ENCODE data around the gene CSHL1. TPM values are rescaled to one million over a fixed set of nuclear protein-coding genes. Genes with fewer than 3 reads are reported as not detected.

Gene CSHL1
- total RNA-seq, 1 experiment from 2014 or later, result not detected

DNA sequence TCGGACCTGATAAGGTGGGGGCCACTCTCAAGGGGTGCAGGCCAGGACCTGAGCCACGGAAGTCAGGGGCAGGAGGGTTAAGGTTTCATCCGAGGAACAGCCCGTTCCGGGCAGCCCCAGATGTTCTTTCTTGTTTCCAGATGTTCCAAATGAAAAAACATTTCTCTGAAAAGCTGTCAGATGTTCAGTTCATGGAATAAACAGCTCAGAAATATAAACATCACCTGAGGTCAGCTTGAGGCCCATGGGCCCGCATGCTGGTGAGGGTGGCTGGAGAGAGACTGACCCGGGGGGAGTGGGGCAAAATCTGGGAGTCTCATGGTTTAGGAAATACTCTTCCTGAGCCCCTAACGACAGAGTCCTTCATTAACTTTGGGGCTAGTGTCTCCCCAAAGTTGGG is 22.5 kb upstream of the CSHL1 start:
- Histone ChIP-seq H3K36me3 (ENCODE audit: low read depth) (no peaks in the 10 kb centered on the region), H3K9me2 (ENCODE audit: insufficient read depth) (no peaks in the 10 kb centered on the region), H3F3A (ENCODE audit: insufficient read depth, low read depth) (no peaks in the 10 kb centered on the region), H3K27me3 (ENCODE audit: insufficient read depth, low read depth) (peaks cover 14% of the 10 kb centered on the region; the same call in 1 of the 2 replicates), H3K9me3 (ENCODE audit: insufficient read depth, low read depth) (no peaks in the 10 kb centered on the region), H3K4me1 (replicated peaks; ENCODE audit: insufficient read depth) (no peaks in the 10 kb centered on the region), H3K27ac (no peak overlapping the region), H4K20me1 (ENCODE audit: insufficient read depth) (no peaks in the 10 kb centered on the region), H2AFZ (no peak overlapping the region), H3K4me3 (no peak overlapping the region), H3K79me2 (ENCODE audit: low read depth) (no peaks in the 10 kb centered on the region), H3K4me2 (no peak overlapping the region)
- TF ChIP-seq, protein P1, sequence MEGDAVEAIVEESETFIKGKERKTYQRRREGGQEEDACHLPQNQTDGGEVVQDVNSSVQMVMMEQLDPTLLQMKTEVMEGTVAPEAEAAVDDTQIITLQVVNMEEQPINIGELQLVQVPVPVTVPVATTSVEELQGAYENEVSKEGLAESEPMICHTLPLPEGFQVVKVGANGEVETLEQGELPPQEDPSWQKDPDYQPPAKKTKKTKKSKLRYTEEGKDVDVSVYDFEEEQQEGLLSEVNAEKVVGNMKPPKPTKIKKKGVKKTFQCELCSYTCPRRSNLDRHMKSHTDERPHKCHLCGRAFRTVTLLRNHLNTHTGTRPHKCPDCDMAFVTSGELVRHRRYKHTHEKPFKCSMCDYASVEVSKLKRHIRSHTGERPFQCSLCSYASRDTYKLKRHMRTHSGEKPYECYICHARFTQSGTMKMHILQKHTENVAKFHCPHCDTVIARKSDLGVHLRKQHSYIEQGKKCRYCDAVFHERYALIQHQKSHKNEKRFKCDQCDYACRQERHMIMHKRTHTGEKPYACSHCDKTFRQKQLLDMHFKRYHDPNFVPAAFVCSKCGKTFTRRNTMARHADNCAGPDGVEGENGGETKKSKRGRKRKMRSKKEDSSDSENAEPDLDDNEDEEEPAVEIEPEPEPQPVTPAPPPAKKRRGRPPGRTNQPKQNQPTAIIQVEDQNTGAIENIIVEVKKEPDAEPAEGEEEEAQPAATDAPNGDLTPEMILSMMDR (conservative IDR thresholded peaks at IDR 0.05), result no peak
- no peak for TF ChIP-seq EZH2 (IDR thresholded peaks at IDR 0.05; ENCODE audit: low read depth)
- no TSS peak for BruUV-seq (replicated peaks)
- intact Hi-C loops (cut with micrococcal nuclease; ENCODE audit: unreplicated experiment), result no loop called here
- ChIA-PET CTCF (no interaction called here), POLR2A (ENCODE audit: unreplicated experiment) (no interaction called here)
- no peak for DNase-seq

DNA sequence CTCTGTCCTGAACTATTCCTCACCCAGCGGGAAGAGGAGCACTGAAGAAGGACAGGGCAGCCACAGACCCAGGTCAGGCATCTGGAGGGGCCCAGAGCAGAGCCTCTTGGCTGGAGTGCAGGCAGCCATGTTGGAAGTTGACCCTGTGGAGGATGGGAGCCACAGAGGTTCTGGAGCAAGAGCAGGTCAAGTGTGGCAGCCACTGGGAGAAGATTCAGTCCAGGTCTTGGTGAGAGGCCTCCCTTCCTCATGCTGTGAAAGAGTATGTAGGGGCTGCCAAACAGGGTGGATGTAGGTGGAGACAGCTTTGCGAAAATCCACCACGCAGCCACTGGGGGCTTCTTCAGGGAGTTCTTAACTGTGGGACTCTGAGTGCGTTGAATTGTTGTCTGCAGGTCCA is 21.7 kb upstream of the CSHL1 start:
- ChIA-PET POLR2A (ENCODE audit: unreplicated experiment) (no interaction called here), CTCF (no interaction called here)
- no peaks in the 10 kb centered on the region for H4K20me1 ChIP-seq (ENCODE audit: insufficient read depth)
- H3K4me1 ChIP-seq (replicated peaks; ENCODE audit: insufficient read depth), result no peaks in the 10 kb centered on the region
- no TSS peak for BruUV-seq (replicated peaks)
- H2AFZ ChIP-seq, result no peak overlapping the region
- no peaks in the 10 kb centered on the region for H3K9me3 ChIP-seq (ENCODE audit: insufficient read depth, low read depth)
- H3K4me3 ChIP-seq, result no peak overlapping the region
- no peaks in the 10 kb centered on the region for H3K79me2 ChIP-seq (ENCODE audit: low read depth)
- H3K36me3 ChIP-seq (ENCODE audit: low read depth), result no peaks in the 10 kb centered on the region
- peaks cover 14% of the 10 kb centered on the region; the same call in 1 of the 2 replicates for H3K27me3 ChIP-seq (ENCODE audit: insufficient read depth, low read depth)
- H3K27ac ChIP-seq, result no peak overlapping the region
- H3F3A ChIP-seq (ENCODE audit: insufficient read depth, low read depth), result no peaks in the 10 kb centered on the region
- no peaks in the 10 kb centered on the region for H3K9me2 ChIP-seq (ENCODE audit: insufficient read depth)
- TF ChIP-seq EZH2 (IDR thresholded peaks at IDR 0.05; ENCODE audit: low read depth), result no peak
- TF ChIP-seq, protein P1 (conservative IDR thresholded peaks at IDR 0.05), result no peak
- intact Hi-C loops (cut with micrococcal nuclease; ENCODE audit: unreplicated experiment), result no loop called here
- DNase-seq, result no peak
- no peak overlapping the region for H3K4me2 ChIP-seq

DNA sequence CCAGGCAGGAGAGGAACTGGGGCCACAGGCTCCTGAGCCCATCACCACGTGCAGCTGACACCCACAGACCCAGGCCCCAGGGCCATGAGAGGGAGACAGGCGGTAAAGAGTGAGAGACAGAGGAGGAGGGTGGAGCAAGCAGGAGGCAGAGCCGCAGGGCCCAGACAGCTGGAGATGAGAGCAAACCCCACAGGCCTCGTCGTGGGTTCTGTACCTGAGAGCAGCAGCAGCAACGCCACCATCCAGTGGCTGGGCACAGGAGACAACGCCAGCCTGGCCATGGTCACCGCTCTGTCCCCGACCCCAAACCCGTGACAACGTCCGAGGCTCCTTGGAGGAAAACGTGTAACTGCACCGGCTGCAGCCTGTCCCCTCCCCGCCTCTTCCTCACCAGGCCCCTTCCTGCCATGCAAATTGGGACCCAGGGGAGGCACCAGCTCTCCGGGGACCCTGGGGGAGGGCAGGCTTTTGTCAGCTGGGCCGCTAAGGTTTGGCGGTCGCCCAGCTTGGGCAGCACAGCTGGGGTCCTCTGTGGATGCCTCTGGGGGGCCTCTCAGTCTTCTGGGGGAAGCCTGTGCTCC is 21.0 kb upstream of the CSHL1 start, which contains the start of gene CD79B:
CD79B (minus strand) TSS at position 351 of the 581 bp plus-strand sequence; CDS start at position 281, 70 bp downstream.
- Histone ChIP-seq H3K79me2 (ENCODE audit: low read depth) (no peaks in the 10 kb centered on the region), H3K36me3 (ENCODE audit: low read depth) (no peaks in the 10 kb centered on the region), H2AFZ (no peak within 1 kb of the TSS), H3K9me3 (ENCODE audit: insufficient read depth, low read depth) (no peaks in the 10 kb centered on the region), H3K4me1 (replicated peaks; ENCODE audit: insufficient read depth) (no peaks in the 10 kb centered on the region), H3K27me3 (ENCODE audit: insufficient read depth, low read depth) (peaks cover 14% of the 10 kb centered on the region; the same call in 1 of the 2 replicates), H3K27ac (no peak within 1 kb of the TSS), H3K4me3 (no peak within 1 kb of the TSS), H3K4me2 (no peak within 1 kb of the TSS), H4K20me1 (ENCODE audit: insufficient read depth) (no peaks in the 10 kb centered on the region), H3F3A (ENCODE audit: insufficient read depth, low read depth) (no peaks in the 10 kb centered on the region), H3K9me2 (ENCODE audit: insufficient read depth) (no peaks in the 10 kb centered on the region)
- no peak for DNase-seq
- ChIA-PET POLR2A (ENCODE audit: unreplicated experiment) (no interaction called here), CTCF (no interaction called here)
- BruUV-seq (replicated peaks), result no TSS peak
- intact Hi-C loops (cut with micrococcal nuclease; ENCODE audit: unreplicated experiment), result no loop called here
- no peak for TF ChIP-seq EZH2 (IDR thresholded peaks at IDR 0.05; ENCODE audit: low read depth)
- TF ChIP-seq, protein P1 (conservative IDR thresholded peaks at IDR 0.05), result no peak
